ENCODE results near the gene FTH1.

Gene FTH1

GRCh38 chr11:61978703-61979661 is 11.5 kb upstream of the FTH1 start:
- peak overlapping the region; percentile 46 for H2AFZ ChIP-seq
- TF ChIP-seq CTCF (IDR thresholded peaks at IDR 0.05) = no peak
- H3K36me3 ChIP-seq (ENCODE audit: control insufficient read depth, insufficient read depth, low read length) = no peaks in the 10 kb centered on the region
- H3K79me2 ChIP-seq = no peaks in the 10 kb centered on the region
- peak overlapping the region; percentile 11 for H3K27ac ChIP-seq
- H3K9ac ChIP-seq = no peak overlapping the region
- H3K4me2 ChIP-seq (ENCODE audit: low read length) = no peak overlapping the region
- no peaks in the 10 kb centered on the region for H3K9me3 ChIP-seq (ENCODE audit: control insufficient read depth, low read length)
- H3K4me1 ChIP-seq = peaks cover 7% of the 10 kb centered on the region
- no peak overlapping the region for H3K4me3 ChIP-seq (ENCODE audit: low read depth, low read length)
- H3K27me3 ChIP-seq (ENCODE audit: control insufficient read depth, insufficient read depth, low read length) = no peaks in the 10 kb centered on the region

- H3K36me3 ChIP-seq (ENCODE audit: control insufficient read depth, insufficient read depth, low read length) = no peaks in the 10 kb centered on the region
- no peak overlapping the region for H2AFZ ChIP-seq
- no peak overlapping the region for H3K27ac ChIP-seq
- H3K9me3 ChIP-seq (ENCODE audit: control insufficient read depth, low read length) = no peaks in the 10 kb centered on the region
- H3K27me3 ChIP-seq (ENCODE audit: control insufficient read depth, insufficient read depth, low read length) = no peaks in the 10 kb centered on the region
- peaks cover 23% of the 10 kb centered on the region for H3K4me1 ChIP-seq
- H3K4me2 ChIP-seq (ENCODE audit: low read length) = no peak overlapping the region
- no peak overlapping the region for H3K9ac ChIP-seq
- no peaks in the 10 kb centered on the region for H3K79me2 ChIP-seq
- no peak for TF ChIP-seq CTCF (IDR thresholded peaks at IDR 0.05)
- H3K4me3 ChIP-seq (ENCODE audit: low read depth, low read length) = no peak overlapping the region
These were observed 9.5 kb upstream of the FTH1 start for GRCh38 chr11:61976813-61977475.

GRCh38 chr11:61976420-61976800 is 9.0 kb upstream of the FTH1 start:
- no peaks in the 10 kb centered on the region for H3K27me3 ChIP-seq (ENCODE audit: control insufficient read depth, insufficient read depth, low read length)
- peaks cover 24% of the 10 kb centered on the region for H3K4me1 ChIP-seq
- H3K9ac ChIP-seq = no peak overlapping the region
- H3K27ac ChIP-seq = peak overlapping the region; percentile 27
- no peaks in the 10 kb centered on the region for H3K9me3 ChIP-seq (ENCODE audit: control insufficient read depth, low read length)
- peak overlapping the region; percentile 34 for H2AFZ ChIP-seq
- H3K79me2 ChIP-seq = no peaks in the 10 kb centered on the region
- no peaks in the 10 kb centered on the region for H3K36me3 ChIP-seq (ENCODE audit: control insufficient read depth, insufficient read depth, low read length)
- no peak for TF ChIP-seq CTCF (IDR thresholded peaks at IDR 0.05)
- no peak overlapping the region for H3K4me3 ChIP-seq (ENCODE audit: low read depth, low read length)
- no peak overlapping the region for H3K4me2 ChIP-seq (ENCODE audit: low read length)

GRCh38 chr11:61975638-61976419 is 8.4 kb upstream of the FTH1 start:
- H3K4me2 ChIP-seq (ENCODE audit: low read length) = no peak overlapping the region
- peaks cover 30% of the 10 kb centered on the region for H3K4me1 ChIP-seq
- no peak for TF ChIP-seq CTCF (IDR thresholded peaks at IDR 0.05)
- no peaks in the 10 kb centered on the region for H3K36me3 ChIP-seq (ENCODE audit: control insufficient read depth, insufficient read depth, low read length)
- no peak overlapping the region for H3K4me3 ChIP-seq (ENCODE audit: low read depth, low read length)
- no peak overlapping the region for H3K9ac ChIP-seq
- no peaks in the 10 kb centered on the region for H3K9me3 ChIP-seq (ENCODE audit: control insufficient read depth, low read length)
- H3K27me3 ChIP-seq (ENCODE audit: control insufficient read depth, insufficient read depth, low read length) = no peaks in the 10 kb centered on the region
- peak overlapping the region; percentile 34 for H2AFZ ChIP-seq
- no peaks in the 10 kb centered on the region for H3K79me2 ChIP-seq
- peak overlapping the region; percentile 27 for H3K27ac ChIP-seq

Measured in parathyroid adenoma (tissue), 2 donors.